Loucy (cell line): ENCODE results near the gene TRAPPC3L.

Experiments used
- EZH2phosphoT487 ChIP-seq: fragments of 200-600 bp; IDR thresholded peaks from 2 replicates; pipeline ENCODE4 v1.6.1; 2018; ENCODE audit warnings: antibody characterized with exemption, mild to moderate bottlenecking, moderate library complexity, borderline replicate concordance
- TF ChIP-seq, protein P1 (sequence below): fragments of 200-600 bp; sonication (generic); conservative IDR thresholded peaks from 2 replicates; pipeline ENCODE4 v1.5.1; 2014; ENCODE audit warnings: mild to moderate bottlenecking, antibody characterized with exemption, low read length

DNA sequence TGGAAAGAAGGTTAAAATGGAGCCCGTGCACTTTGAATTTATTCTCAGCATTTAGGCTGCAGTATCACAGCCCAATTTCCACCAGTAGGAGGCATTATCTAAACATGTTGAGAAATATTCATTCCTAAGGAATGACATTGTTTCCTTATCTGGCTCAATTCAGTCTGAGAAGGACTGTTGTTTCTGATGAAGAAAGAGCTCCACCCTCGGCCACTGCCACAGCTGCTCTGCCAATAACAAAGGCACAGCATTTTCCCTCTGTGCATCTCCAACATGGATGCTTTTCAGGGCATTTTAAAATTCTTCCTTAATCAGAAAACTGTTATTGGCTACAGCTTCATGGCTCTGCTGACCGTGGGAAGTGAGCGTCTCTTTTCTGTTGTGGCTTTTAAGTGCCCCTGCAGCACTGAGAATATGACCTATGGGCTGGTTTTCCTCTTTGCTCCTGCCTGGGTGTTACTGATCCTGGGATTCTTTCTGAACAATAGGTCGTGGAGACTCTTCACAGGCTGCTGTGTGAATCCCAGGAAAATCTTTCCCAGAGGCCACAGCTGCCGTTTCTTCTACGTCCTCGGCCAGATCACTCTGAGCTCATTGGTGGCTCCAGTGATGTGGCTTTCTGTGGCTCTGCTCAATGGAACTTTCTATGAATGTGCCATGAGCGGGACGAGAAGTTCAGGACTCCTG is 33.9 kb downstream of the TRAPPC3L start, which contains the start of gene CALHM5:
- TF ChIP-seq, protein P1, sequence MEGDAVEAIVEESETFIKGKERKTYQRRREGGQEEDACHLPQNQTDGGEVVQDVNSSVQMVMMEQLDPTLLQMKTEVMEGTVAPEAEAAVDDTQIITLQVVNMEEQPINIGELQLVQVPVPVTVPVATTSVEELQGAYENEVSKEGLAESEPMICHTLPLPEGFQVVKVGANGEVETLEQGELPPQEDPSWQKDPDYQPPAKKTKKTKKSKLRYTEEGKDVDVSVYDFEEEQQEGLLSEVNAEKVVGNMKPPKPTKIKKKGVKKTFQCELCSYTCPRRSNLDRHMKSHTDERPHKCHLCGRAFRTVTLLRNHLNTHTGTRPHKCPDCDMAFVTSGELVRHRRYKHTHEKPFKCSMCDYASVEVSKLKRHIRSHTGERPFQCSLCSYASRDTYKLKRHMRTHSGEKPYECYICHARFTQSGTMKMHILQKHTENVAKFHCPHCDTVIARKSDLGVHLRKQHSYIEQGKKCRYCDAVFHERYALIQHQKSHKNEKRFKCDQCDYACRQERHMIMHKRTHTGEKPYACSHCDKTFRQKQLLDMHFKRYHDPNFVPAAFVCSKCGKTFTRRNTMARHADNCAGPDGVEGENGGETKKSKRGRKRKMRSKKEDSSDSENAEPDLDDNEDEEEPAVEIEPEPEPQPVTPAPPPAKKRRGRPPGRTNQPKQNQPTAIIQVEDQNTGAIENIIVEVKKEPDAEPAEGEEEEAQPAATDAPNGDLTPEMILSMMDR: peak; percentile 55
- no peak for TF ChIP-seq EZH2phosphoT487
